A549 (cell line): Measurements from ENCODE around the gene AIP.

Experiments
- ELK1 ChIP-seq: fragments of 150-350 bp; IDR thresholded peaks from 2 replicates; pipeline ENCODE4 v1.6.1; 2014; ENCODE audit warnings: low read depth, mild to moderate bottlenecking, low read length
- MAX ChIP-seq: IDR thresholded peaks from 2 replicates; pipeline ENCODE4 v1.6.1; 2012
- NR3C1 ChIP-seq: fragments of >200 bp; sonication (Bioruptor Twin); formaldehyde crosslinking; IDR thresholded peaks from 3 replicates; pipeline ENCODE4 v1.6.1; 2017
- PHF8 ChIP-seq: fragments of 200-600 bp; sonication (generic); IDR thresholded peaks from 2 replicates; pipeline ENCODE4 v1.6.1; 2016; ENCODE audit warnings: low read depth, mild to moderate bottlenecking, antibody characterized with exemption, moderate library complexity, borderline replicate concordance
- POLR2A ChIP-seq: IDR thresholded peaks from 2 replicates; pipeline ENCODE4 v1.6.1; 2012; ENCODE audit warnings: mild to moderate bottlenecking, low read length
- RCOR1 ChIP-seq: fragments of 150-350 bp; IDR thresholded peaks from 2 replicates; pipeline ENCODE4 v1.6.1; 2014; ENCODE audit warnings: antibody characterized with exemption, low read length, low read depth
- SMC3 ChIP-seq: fragments of >200 bp; sonication (Bioruptor Twin); formaldehyde crosslinking; IDR thresholded peaks from 3 replicates; pipeline ENCODE4 v1.6.1; 2018; ENCODE audit warnings: inconsistent platforms
- TF ChIP-seq, protein P1 (sequence below): fragments of >200 bp; sonication (Bioruptor Twin); formaldehyde crosslinking; IDR thresholded peaks from 3 replicates; pipeline ENCODE4 v1.5.1; 2016
- TF ChIP-seq, protein P2 (sequence below): fragments of 450-650 bp; IDR thresholded peaks from 2 replicates; pipeline ENCODE4 v1.6.1; 2014; ENCODE audit warnings: antibody characterized with exemption

DNA sequence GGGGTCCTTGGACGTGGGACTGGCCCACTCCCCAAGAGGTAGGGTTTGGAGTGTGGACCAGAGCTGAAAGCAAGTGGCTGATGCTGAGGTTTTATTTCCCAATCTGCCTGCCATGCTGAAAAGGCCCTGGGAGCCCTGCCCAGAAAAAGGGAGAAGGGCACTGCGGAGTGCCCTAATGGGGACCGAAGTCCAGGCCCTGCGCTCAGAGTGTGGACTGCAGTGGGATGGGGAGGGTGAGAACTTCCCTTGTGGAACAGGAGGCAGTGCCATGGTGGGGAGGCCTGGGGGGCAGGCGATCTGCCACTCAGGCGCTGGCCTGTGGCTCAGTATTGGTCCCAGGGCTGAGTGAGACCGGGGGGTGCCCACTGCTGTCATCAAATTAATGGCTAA lies 34.6 kb upstream of the AIP start:
- TF ChIP-seq POLR2A (no peak), SMC3 (no peak), RCOR1 (no peak), MAX (no peak), PHF8 (no peak), ELK1 (no peak), NR3C1 (no peak)
- TF ChIP-seq, protein P1, sequence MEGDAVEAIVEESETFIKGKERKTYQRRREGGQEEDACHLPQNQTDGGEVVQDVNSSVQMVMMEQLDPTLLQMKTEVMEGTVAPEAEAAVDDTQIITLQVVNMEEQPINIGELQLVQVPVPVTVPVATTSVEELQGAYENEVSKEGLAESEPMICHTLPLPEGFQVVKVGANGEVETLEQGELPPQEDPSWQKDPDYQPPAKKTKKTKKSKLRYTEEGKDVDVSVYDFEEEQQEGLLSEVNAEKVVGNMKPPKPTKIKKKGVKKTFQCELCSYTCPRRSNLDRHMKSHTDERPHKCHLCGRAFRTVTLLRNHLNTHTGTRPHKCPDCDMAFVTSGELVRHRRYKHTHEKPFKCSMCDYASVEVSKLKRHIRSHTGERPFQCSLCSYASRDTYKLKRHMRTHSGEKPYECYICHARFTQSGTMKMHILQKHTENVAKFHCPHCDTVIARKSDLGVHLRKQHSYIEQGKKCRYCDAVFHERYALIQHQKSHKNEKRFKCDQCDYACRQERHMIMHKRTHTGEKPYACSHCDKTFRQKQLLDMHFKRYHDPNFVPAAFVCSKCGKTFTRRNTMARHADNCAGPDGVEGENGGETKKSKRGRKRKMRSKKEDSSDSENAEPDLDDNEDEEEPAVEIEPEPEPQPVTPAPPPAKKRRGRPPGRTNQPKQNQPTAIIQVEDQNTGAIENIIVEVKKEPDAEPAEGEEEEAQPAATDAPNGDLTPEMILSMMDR, result no peak
- TF ChIP-seq, protein P2, sequence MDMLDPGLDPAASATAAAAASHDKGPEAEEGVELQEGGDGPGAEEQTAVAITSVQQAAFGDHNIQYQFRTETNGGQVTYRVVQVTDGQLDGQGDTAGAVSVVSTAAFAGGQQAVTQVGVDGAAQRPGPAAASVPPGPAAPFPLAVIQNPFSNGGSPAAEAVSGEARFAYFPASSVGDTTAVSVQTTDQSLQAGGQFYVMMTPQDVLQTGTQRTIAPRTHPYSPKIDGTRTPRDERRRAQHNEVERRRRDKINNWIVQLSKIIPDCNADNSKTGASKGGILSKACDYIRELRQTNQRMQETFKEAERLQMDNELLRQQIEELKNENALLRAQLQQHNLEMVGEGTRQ, result no peak
